ENCODE results near the gene CDHR5.
A peak's percentile ranks its signal among the peaks of the same experiment; 100 is the strongest.

The CDHR5 gene

DNA sequence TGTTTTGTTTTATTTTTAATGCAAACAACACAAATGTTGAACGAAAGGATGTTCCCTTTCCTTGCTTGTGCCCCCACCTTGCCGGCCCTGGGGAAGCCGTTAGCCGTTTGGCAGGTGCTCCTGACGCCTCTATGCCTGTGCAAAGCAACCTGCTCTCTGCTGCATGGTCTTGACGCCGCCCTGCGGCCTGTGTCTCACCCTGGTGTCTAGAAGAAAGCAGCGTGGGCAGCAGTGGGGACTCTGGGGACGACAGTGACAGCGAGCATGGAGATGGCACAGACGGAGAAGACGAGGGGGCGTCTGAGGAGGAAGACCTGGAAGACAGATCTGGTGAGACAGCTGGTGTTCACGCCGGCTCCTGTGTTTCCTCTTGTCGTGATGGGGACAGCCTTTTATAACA is 43.0 kb downstream of the CDHR5 start:
- DNase-seq, result no peak

DNA sequence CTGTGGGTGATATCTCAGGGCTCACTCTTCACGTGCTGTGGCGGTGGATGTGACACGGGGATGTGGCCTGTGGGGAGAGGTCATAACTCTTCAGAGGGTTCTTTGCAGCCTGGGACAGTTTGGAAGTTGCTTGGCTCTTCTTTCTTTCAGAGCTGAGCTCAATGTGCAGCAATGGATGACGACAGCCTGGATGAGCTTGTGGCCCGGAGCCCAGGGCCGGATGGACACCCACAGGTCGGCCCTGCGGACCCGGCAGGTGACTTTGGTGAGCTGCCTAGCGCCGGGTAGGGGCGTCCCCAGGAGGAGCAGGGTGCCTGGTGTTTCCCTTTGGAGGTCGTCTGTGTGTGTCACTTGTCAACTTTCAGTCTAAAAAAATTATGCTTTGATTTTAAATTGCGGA is 43.4 kb downstream of the CDHR5 start:
- DNase-seq, result no peak

DNA sequence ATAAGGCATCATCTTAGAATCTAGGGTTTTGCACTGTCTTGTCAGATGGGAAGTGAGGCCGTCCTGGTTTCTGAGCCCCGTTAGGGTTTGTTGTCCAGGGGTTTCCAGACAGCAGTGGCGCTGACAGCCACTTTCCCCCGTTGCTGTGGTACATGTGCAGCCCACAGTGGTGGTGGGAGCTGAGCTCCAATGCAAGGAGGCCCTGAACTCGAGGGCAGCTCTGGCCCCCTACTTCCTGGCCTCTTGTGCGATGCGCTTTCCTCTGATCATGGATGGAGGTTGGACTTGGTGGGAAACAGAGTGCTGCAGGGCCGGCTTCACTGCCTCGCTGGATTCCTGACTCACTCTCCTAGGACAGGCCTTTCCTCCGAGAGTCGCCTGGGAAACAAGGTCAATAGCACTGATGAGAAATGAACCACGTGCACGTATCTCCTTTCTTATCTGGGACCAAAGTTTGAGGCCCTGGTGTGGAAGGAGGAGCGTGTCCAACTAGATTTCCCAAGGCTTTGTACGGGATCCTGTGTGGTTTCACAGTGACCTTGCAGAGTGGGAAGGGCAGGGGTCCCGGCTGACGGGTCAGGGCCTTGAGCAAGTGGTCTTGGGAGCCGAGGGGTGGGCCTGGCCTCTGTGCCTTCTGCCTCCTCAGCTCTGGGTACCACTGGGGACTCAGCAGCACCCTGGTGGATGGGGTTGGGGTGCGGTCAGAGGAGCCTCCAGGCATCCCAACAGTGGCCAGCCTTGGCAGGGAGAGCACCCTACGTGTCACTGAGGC is 44.7 kb downstream of the CDHR5 start:
- DNase-seq, result no peak

DNA sequence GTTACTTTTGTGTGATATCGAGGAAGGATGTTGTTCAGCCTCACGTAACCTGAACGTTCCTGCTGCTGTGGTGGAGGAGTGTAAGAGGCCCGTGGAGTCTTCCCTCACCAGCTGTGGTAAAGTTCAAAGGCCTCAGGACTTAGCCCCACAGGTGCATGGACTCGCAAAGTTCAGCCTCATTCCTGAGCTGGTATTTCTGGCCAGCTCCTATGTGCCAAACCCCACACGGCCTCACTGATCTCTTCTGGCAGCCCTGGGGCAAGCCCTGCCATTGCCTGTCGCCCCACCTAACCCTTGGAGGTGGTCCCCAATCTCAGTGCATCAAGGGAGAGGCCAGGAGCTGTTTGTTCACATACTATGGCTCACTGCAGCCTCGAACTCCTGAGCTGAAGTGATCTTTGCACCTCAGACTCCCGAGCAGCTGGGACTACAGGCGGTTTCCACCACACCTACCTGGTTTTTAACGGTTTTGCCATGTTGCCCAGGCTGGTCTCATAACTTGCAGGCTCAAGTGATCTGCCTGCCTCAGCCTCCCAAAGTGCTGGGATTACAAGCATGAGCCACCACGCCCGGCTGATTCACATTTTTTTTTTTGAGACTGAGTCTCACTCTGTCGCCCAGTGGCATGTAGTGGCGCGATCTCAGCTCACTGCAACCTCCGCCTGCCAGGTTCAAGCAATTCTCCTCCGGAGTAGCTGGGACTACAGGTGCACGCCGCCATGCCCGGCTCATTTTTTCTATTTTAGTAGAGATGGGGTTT is 46.3 kb downstream of the CDHR5 start:
- no peak for DNase-seq

DNA sequence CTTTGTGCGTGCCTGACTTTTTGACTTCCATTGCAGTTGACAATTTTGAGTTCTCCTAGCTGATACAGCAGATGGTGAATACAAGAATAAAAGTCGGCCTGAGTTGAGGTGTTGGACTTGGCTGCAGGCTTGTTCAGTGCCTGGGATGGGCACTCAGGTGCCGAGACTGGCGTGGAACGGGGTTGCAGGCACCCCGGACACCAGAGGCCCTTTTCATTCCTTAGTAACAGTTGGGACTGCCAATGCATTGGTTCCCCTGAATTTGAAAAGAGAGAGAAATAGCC is 47.2 kb downstream of the CDHR5 start:
- DNase-seq, result no peak

DNA sequence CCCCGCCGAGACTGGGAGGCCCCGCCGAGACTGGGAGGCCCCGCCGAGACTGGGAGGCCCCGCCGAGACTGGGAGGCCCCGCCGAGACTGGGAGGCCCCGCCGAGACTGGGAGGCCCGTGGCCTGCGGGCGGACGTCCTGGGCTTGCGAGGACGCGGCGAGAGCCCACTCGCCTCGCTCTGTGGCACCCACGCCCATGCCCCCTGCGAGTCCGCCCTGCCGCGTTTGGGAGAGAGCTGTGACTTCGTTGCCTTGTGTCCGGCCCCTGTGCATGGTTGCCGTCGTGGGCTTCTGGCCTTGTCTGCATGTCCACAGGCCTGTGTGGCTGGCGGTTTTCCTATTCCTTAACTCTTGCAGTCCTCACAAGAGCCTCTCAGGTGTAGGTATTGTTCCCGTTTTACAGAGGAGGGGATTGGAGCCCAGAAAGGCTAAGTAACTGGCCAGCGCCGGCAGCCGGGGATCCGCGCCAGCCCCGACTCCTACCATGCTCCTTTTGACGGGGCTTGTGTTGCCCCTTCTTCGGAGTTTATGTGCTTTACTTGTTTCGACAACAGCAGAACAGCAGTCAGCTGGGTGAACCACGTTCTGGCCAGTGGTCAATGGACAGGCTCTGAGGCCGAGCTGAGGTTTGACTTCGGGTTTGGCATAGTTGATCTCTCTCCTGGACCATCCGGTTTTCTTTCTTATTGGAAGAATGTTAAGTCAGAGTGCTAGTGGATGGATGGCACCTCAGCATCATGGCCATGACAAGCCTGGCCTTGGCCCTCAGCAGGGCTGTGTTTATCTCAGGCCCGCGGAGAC is 47.7 kb downstream of the CDHR5 start:
- DNase-seq, result no peak

DNA sequence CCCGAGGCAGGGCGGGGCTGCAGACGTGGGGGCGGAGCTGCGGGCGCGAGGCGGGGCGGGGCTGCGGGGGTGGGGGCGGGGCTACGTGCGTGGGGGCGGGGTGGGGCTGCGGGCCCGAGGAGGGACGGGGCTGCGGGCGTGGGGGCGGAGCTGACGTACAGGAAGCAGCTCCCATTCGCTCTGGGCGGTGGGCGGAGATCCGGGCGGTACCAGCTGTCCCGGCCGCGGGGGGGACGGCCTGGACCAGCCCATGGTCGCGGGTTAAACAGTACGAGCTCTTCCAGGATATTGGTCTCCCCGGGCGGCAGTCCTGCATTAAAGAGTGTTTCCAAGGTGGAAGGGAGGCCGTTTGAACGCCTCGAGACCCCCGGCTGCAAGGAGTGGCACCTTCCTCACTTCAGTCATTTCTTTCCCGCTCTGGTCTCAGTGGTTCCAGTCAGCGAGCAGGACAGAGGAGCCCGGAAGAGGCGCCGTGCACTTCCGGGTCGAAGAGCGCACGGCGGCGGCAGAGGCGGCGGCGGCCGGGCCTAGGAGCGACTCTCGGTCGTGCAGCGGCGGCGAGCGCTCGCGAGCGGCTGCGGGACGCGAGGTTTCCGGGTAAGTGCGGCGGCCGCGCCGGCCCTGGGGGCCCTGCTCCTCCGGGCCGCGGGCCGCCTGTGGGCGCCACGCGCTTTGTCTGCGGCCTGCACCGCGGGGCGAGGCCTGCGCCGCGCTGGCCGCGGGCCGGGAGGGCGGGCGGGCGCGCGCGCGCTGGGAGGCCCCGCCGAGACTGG is 48.6 kb downstream of the CDHR5 start, which contains the start of gene PHRF1:
PHRF1 (plus strand) TSS at position 475 of the 773 bp plus-strand sequence. CDS start 5,043 bp downstream, outside the sequence.
- peak; percentile 96 for DNase-seq

DNA sequence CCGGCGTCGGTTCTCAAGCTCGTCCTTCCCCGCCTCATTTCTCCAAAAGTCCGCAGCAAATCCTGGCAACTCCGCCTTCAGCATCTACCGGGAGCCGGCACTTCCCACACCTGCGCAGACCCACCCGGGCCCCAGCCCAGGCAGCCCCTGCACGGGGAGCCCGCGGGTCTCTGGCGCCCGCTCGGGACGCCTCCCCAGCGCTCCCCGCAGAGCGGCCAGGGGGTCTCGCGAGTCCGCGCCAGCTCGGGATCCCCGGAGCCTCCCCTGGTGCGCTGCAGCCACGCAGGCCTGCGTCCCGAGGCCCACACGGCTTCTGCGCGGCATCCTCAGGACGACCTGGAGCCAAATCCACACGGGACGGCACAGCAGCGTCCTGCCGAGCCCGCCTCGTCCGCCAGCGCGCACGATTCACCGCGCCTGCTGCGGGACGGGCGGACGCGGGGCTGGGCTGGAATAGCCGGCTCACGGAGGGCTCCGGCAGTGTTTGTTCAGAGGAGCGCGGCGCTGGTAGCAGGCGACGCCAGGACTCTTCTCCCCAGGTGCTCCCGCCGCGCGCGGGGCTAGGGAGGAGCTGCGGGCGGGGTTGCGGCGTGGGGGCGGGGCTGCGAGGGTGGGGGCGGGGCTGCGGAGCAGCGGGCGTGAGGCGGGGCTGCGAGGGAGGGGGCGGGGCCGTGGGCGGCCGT is 49.3 kb downstream of the CDHR5 start:
- DNase-seq, result no peak

DNA sequence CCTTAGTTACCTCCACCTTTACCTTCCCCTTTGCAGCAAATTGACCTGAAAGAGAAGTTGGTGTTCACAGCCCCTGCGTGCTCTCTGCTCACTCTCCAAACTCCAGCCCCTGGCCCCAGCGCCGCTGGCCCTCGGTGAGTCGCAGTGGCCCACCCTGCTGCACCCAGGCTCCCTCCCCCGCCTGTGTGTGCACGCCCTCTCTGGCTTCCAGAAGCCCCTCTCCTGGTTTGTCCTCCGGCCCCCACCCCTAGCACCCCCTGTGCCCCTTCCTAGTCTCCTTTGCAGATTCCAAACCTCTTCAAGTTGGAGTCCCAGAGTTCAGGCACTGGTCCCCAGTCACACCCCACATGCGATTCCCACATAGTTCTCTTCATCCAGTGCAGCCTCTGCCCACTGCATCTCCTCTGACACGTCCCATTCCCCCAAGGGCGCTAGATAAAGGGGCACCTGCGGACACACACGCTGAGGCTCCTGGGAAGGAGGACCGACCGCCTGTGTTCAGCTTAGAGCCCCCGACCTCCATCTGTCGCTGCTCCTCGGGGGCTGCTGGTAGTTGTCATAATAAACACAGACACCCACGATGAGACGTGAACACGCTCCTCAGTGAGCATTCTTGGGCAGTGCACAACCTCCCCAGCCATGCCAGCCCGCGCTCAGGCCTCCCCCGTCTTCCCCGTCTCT is 50.0 kb downstream of the CDHR5 start:
- DNase-seq, result no peak

DNA sequence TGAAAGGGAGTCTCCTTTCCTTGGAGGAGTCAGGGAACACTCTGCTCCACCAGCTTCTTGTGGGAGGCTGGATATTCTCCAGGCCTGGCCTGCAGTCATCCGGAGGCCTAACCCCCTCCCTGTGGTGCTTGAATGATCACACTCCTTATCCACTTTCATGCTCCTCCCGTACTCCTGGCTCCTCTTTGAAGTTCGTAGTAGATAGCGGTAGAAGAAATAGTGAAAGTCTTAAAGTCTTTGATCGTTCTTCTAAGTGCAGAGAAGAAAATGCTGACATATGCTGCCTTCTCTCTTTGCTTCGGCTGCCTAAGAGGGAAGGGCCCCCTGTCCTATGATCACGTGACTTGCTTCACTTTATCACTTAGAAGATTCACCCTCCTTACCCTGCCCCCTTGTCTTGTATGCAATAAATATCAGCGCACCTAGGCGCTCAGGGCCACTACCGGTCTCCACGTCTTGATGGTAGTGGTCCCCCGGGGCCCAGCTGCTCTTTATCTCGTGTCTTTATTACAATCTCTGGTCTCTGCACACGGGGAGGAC is 50.7 kb downstream of the CDHR5 start:
- DNase-seq, result peak; percentile 42

DNA sequence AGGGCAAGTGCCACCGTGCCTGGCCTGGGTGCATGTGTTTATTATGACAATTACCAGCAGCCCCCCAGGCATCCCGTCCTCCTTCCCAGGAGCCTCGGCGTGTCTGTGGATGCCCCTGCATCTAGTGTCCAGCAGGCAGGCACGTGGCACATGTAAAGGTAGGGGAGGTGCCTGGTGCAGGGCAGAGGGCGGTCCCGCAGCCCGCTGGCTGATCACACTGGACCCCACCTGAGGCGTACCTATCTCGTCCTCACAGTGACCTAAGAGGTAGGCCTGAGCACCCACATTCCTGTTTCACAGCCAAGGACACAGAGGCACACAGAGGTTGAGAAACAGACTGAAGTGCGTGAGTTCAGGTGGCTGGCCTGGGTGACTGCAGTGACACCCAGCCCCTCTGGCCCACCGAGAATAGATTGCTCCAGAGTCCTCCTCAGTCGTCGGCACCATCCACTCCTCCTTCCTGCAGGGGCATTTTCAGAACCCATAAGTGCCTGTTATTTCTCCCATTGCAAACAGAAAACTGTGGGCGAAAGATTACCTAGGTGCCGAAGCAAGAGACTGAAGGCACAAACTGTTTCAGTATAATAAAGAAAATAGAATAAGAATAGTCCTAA is 51.5 kb downstream of the CDHR5 start:
- DNase-seq, result no peak

DNA sequence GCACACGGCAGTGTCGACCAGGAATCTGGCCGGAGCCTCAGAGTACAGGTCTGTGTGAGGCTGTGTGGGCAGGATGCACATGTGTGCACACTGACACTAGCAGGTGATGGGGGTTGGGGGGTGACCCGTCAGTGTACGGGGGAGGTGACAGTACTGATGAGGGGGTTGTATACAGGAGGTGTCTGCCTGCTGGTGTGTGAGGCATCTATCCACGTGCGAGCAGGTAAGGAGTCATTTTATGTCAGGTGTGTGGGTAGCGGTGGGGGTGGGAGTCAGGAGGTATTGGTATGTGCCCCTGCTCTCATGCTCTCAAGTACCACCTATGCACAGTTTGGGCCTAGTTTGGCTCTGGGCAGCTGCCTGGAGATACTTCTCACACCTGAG is 53.0 kb downstream of the CDHR5 start:
- DNase-seq, result no peak

DNA sequence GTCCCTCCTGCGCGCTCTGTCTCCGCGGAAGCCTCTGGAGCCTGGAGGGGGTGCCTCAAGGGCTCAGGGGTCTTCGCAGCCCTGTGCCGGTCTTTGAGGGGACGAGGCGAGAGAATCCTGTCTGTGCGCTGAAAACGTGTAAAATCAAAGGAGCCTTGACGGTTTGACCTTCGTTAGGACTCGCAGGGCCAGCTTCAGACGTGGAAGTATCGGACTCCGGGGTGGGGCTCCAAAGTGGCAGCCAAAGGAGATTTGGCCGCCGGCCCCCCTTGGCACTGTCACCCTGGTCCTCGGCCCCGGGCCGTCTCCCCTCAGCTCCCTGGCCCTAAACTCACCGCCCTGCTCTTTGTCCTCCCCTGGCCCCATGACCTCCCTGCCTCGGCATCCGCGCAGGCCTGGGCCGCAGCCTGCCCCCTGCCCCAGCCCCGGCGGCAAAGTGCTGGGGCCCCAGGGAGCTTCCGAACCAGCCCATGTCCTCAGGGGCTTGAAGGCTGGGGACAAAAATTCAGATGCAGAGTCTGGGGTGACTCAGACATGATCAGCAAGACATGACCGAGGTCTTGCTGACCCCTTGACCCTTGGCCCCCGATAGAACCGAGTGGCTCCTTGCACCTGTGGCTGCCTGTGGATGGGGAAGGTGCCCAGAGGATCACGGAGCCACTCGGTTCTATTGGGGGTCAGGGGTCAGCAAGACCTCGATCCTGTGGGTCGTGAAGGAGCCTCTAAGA is 55.4 kb downstream of the CDHR5 start:
- DNase-seq, result no peak

DNA sequence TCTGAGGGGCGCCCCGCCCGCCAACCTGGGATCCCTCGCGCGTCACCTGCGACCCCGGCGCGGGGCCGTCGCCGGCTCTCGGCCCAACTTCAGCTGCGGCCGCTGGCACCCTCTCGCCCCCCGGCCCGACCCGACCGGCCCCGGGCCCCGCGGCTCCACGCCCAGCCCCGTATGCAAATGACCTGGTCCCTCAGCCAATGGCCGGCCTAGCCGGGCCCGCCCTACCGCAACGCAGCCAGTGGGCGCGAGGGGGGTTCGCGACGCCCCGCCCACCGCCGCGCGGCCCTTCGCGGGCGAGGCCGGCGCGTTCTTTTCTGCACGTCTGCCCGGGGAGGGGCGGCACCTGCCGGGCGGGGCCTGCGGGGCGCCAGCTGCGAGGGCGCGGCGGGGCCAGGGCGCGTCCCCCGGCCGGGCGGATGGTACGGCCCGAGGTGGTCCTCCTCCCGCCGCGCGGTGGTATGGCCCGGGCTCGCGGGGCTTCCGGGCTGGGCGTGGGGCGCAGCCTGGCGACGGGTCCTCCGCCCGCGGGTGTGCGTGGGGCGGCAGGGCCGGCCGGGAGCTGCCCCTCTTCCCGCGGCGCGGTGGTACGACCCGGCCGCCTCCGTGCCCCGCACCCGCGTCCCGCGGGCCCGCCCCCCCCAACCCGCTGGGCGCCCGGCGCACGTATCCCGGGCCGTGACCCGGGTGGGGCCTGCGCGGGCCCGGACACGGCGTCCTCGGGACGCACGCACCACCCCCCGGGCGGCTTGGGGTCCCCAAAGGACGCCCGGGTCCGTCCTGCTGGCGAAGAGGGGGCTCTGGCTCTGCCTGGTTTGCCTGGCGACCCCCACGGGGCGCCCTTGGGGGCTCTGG is 56.2 kb downstream of the CDHR5 start:
- peak; percentile 96 for DNase-seq

DNA sequence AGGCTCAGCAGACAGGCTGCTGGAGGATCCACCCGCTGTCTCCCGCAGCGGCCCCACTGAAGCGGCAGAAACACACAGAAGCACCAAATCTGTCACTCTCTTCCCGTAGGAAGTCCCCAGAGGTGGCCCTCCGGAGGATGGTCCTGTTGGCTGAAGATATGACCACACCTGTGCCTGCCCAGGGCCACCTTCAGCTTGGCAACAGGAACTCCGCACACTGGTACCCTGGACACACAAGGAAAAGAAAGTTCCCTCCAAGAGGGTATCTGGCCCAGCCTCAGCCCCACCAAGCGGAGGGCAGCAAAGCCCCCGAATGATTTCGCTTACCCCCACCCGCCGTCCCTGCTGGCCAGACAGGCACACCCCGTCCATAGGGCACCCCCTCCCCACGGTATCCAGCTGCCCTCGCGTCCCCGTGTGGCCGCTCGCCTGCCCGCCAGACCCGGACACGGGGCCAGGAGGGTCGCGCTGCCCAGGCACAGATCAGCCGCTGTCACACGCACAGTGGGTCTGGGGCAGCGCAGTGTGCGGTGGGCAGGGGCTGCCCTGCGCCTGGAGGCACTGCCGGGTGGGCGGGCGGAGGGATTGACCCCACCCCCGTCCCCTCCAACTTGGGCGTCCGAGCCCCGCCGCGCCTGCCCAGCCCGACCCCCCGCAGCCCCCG is 57.0 kb downstream of the CDHR5 start:
- no peak for DNase-seq

DNA sequence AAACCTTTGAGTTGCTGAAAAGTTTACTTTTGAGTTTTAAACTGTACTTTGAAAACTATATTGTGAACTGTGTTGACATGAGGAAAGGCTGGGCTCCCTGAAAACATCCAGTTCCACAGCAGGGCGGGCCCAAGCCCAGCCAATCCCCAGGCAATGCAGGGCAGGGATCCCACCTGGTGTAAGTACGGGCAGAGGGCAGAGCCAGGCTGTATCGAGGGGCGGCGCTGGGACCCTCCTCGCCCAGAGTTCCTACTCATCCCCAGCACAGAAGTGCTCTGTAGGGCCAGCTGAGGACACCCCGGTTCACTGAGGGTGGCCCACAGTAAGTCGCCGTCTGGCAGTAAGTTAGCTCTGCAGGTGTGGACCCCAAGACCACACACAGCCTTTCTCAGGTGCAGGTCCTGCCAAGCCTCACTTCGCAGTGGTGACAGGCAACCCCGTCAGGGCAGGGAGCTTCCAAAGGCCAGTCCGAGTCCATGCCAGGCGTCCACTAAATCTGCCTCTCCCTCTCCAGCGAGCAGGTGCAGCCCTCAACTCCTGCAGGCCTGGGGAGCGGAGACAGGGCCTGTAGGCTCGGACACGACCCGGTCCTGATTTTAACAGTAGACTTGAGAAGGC is 57.6 kb downstream of the CDHR5 start:
- DNase-seq, result no peak
